Mesenchymal stem cell (in vitro differentiated cells and primary cell): Measurements from ENCODE around the gene BHMT2.

ENCODE experiments used
- DNase-seq: peaks from one replicate; pipeline ENCODE4 v3.0.0-alpha.2; 2013
- H2AFZ ChIP-seq: one replicate; pipeline ENCODE4 v1.6.1; 2013; ENCODE audit warnings: low read depth, mild to moderate bottlenecking, control low read depth, inconsistent platforms, low read length, moderate library complexity
- H2AK5ac ChIP-seq: 2 replicates; pipeline ENCODE4 v1.6.1; 2013; ENCODE audit warnings: low read length, moderate library complexity, mild to moderate bottlenecking, inconsistent platforms; ENCODE audit not compliant: severe bottlenecking
- H2BK120ac ChIP-seq: one replicate; pipeline ENCODE4 v1.6.1; 2013; ENCODE audit warnings: low read depth, mild to moderate bottlenecking, inconsistent platforms, low read length, moderate library complexity
- H2BK12ac ChIP-seq, 2 experiments: one replicate each; pipeline ENCODE4 v1.6.1; 2013; ENCODE audit warnings: inconsistent platforms in 2 of 2, low read length in 2 of 2, mild to moderate bottlenecking in 2 of 2, moderate library complexity in 2 of 2, control low read depth in 1 of 2
- H2BK15ac ChIP-seq: one replicate; pipeline ENCODE4 v1.6.1; 2013; ENCODE audit warnings: mild to moderate bottlenecking, low read depth, inconsistent platforms; ENCODE audit not compliant: poor library complexity, severe bottlenecking
- H2BK5ac ChIP-seq: 2 replicates; pipeline ENCODE4 v1.6.1; 2013; ENCODE audit warnings: low read depth, mild to moderate bottlenecking, low read length, control low read depth, inconsistent platforms; ENCODE audit not compliant: poor library complexity, severe bottlenecking
- H3K14ac ChIP-seq, 2 experiments: one replicate each; pipeline ENCODE4 v1.6.1; 2013; ENCODE audit warnings: inconsistent platforms in 2 of 2, low read length in 2 of 2, control low read depth in 1 of 2, mild to moderate bottlenecking in 1 of 2, moderate library complexity in 1 of 2
- H3K18ac ChIP-seq, 2 experiments: one replicate each; pipeline ENCODE4 v1.6.1; 2013; ENCODE audit warnings: inconsistent platforms in 2 of 2, low read length in 2 of 2, control low read depth in 1 of 2, low read depth in 1 of 2, mild to moderate bottlenecking in 1 of 2
- H3K23ac ChIP-seq, 2 experiments: one replicate each; pipeline ENCODE4 v1.6.1; 2013; ENCODE audit warnings: inconsistent platforms in 2 of 2, low read length in 2 of 2, mild to moderate bottlenecking in 2 of 2, moderate library complexity in 2 of 2, control low read depth in 1 of 2
- H3K27ac ChIP-seq: 2 replicates; pipeline ENCODE4 v1.5.1; 2013; ENCODE audit warnings: mild to moderate bottlenecking, moderate library complexity, low read length, control low read depth, inconsistent platforms; ENCODE audit not compliant: poor library complexity, severe bottlenecking
- H3K27me3 ChIP-seq, 2 experiments: 2 replicates each; pipeline versions ENCODE4 v1.6.1 to v1.7.0; 2013; ENCODE audit warnings: low read length in 2 of 2, mild to moderate bottlenecking in 2 of 2, moderate library complexity in 2 of 2, control low read depth in 1 of 2, inconsistent platforms in 1 of 2; ENCODE audit not compliant: control insufficient read depth in 1 of 2, insufficient read depth in 1 of 2
- H3K36me3 ChIP-seq, 2 experiments: 2 replicates each; pipeline versions ENCODE4 v1.6.1 to v1.7.0; 2013; ENCODE audit warnings: low read length in 2 of 2, control low read depth in 1 of 2, inconsistent platforms in 1 of 2, low read depth in 1 of 2, mild to moderate bottlenecking in 1 of 2; ENCODE audit not compliant: insufficient read depth in 2 of 2, control insufficient read depth in 1 of 2
- H3K4ac ChIP-seq, 2 experiments: one replicate each; pipeline ENCODE4 v1.6.1; 2013; ENCODE audit warnings: inconsistent platforms in 2 of 2, low read length in 2 of 2, mild to moderate bottlenecking in 2 of 2, moderate library complexity in 2 of 2, control low read depth in 1 of 2, low read depth in 1 of 2
- H3K4me1 ChIP-seq: 2 replicates; pipeline ENCODE4 v1.6.1; 2013; ENCODE audit warnings: low read depth, low read length, control low read depth; ENCODE audit not compliant: control insufficient read depth, insufficient read depth
- H3K4me2 ChIP-seq: 2 replicates; pipeline ENCODE4 v1.6.1; 2013; ENCODE audit warnings: low read length, mild to moderate bottlenecking, inconsistent platforms; ENCODE audit not compliant: poor library complexity, severe bottlenecking
- H3K4me3 ChIP-seq, 2 experiments: 2 replicates each; pipeline versions ENCODE4 v1.5.1 to v1.7.0; 2013; ENCODE audit warnings: low read length in 2 of 2, mild to moderate bottlenecking in 2 of 2, control low read depth in 1 of 2, low read depth in 1 of 2; ENCODE audit not compliant: insufficient read depth in 1 of 2
- H3K79me1 ChIP-seq: replicated peaks from 2 replicates; pipeline ENCODE4 v1.6.1; 2013; ENCODE audit warnings: mild to moderate bottlenecking, control low read depth, low read length, inconsistent platforms; ENCODE audit not compliant: poor library complexity, severe bottlenecking
- H3K9ac ChIP-seq: 2 replicates; pipeline ENCODE4 v1.7.0; 2013; ENCODE audit warnings: mild to moderate bottlenecking, low read length, moderate library complexity
- H3K9me3 ChIP-seq: 2 replicates; pipeline ENCODE4 v1.7.0; 2013; ENCODE audit warnings: mild to moderate bottlenecking, low read length; ENCODE audit not compliant: control insufficient read depth
- H4K8ac ChIP-seq: one replicate; pipeline ENCODE4 v1.6.1; 2013; ENCODE audit warnings: inconsistent platforms, mild to moderate bottlenecking, low read length, moderate library complexity
- H4K91ac ChIP-seq: one replicate; pipeline ENCODE4 v1.6.1; 2013; ENCODE audit warnings: mild to moderate bottlenecking, low read length, inconsistent platforms
- WGBS: methylation state at CpG from one replicate; pipeline ENCODE4 v1.1.7; 2013; ENCODE audit warnings: mixed read lengths; 5-methylcytosine and 5-hydroxymethylcytosine counted together

Gene BHMT2

GRCh38 chr5:79048437-79048836, 21.1 kb upstream of the BHMT2 start:
- H4K8ac ChIP-seq = no peak overlapping the region
- H3K4me2 ChIP-seq = no peak overlapping the region
- H3K9me3 ChIP-seq = peaks cover 29% of the 10 kb centered on the region
- no peaks in the 10 kb centered on the region for H3K79me1 ChIP-seq
- DNase-seq = no peak
- H3K23ac ChIP-seq = no peak overlapping the region
- no peaks in the 10 kb centered on the region for H3K4me1 ChIP-seq
- no peak overlapping the region for H2BK120ac ChIP-seq
- no peak overlapping the region for H2BK12ac ChIP-seq
- H3K36me3 ChIP-seq = no peaks in the 10 kb centered on the region
- H2AK5ac ChIP-seq = no peak overlapping the region
- no peak overlapping the region for H4K91ac ChIP-seq
- H2BK15ac ChIP-seq = no peak overlapping the region
- H3K27me3 ChIP-seq = peaks cover 0 to 3% of the 10 kb centered on the region in 2 experiments
- H3K4ac ChIP-seq = no peak overlapping the region
- H3K14ac ChIP-seq = no peak overlapping the region
- no peak overlapping the region for H3K27ac ChIP-seq
- H3K18ac ChIP-seq = no peak overlapping the region
- H2BK5ac ChIP-seq = no peak overlapping the region
- no peak overlapping the region for H3K4me3 ChIP-seq
- no peak overlapping the region for H2AFZ ChIP-seq
- no peak overlapping the region for H3K9ac ChIP-seq

GRCh38 chr5:79050498-79050897, 19.1 kb upstream of the BHMT2 start:
- H2AFZ ChIP-seq = no peak overlapping the region
- no peak overlapping the region for H3K4me2 ChIP-seq
- peaks cover 0 to 3% of the 10 kb centered on the region in 2 experiments for H3K27me3 ChIP-seq
- no peak for DNase-seq
- no peak overlapping the region for H3K27ac ChIP-seq
- no peaks in the 10 kb centered on the region for H3K36me3 ChIP-seq
- no peak overlapping the region for H4K8ac ChIP-seq
- H3K4ac ChIP-seq = no peak overlapping the region
- H2BK5ac ChIP-seq = no peak overlapping the region
- H3K79me1 ChIP-seq = no peaks in the 10 kb centered on the region
- H2BK12ac ChIP-seq = no peak overlapping the region
- H2BK15ac ChIP-seq = no peak overlapping the region
- 100% methylated on average over 2 of the region's 3 CpGs for WGBS
- H3K18ac ChIP-seq = no peak overlapping the region
- no peak overlapping the region for H3K9ac ChIP-seq
- no peak overlapping the region for H4K91ac ChIP-seq
- H3K4me3 ChIP-seq = no peak overlapping the region
- H2BK120ac ChIP-seq = no peak overlapping the region
- peaks cover 30% of the 10 kb centered on the region for H3K9me3 ChIP-seq
- no peaks in the 10 kb centered on the region for H3K4me1 ChIP-seq
- no peak overlapping the region for H3K14ac ChIP-seq
- no peak overlapping the region for H3K23ac ChIP-seq
- no peak overlapping the region for H2AK5ac ChIP-seq

- Histone ChIP-seq H3K4ac (no peak overlapping the region), H2BK15ac (no peak overlapping the region), H3K4me2 (no peak overlapping the region), H3K9me3 (peaks cover 30% of the 10 kb centered on the region), H4K91ac (no peak overlapping the region), H2BK12ac (no peak overlapping the region), H3K36me3 (no peaks in the 10 kb centered on the region), H3K4me1 (no peaks in the 10 kb centered on the region), H2AK5ac (no peak overlapping the region), H3K79me1 (no peaks in the 10 kb centered on the region), H3K4me3 (no peak overlapping the region), H2AFZ (no peak overlapping the region), H3K9ac (no peak overlapping the region), H4K8ac (no peak overlapping the region), H3K27me3 (no peaks in the 10 kb centered on the region), H3K27ac (no peak overlapping the region), H3K14ac (no peak overlapping the region), H3K18ac (no peak overlapping the region), H2BK5ac (no peak overlapping the region), H3K23ac (no peak overlapping the region), H2BK120ac (no peak overlapping the region)
- no peak for DNase-seq
- WGBS = no CpG with 5 or more reads among the region's 4 CpGs
Measured at GRCh38 chr5:79053321-79053720, 16.2 kb upstream of the BHMT2 start.

DNA sequence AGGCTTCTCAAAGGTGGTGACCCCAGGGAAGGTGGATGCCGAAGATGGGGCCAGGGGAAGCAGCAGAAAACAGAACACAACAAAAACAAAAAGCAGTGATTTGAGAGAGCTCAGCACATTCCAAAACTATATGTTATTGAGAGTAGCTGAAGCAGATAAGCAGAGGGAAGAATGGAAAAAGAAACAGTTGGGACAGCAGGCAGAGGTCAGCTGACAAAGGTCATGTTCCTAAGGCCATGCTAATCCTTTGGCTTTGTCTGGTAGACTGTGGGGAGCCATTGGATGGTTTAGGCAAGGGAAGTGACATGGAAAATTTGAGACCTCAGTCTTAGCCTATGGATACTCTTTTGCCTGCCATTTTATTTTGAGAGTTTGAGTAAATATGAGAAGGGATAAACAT, 14.6 kb upstream of the BHMT2 start:
- Histone ChIP-seq H3K18ac (no peak overlapping the region), H2BK5ac (no peak overlapping the region), H3K23ac (no peak overlapping the region), H2AK5ac (no peak overlapping the region), H2BK12ac (no peak overlapping the region), H2AFZ (no peak overlapping the region), H3K36me3 (no peaks in the 10 kb centered on the region), H3K14ac (no peak overlapping the region), H3K4me3 (no peak overlapping the region), H3K9me3 (peaks cover 30% of the 10 kb centered on the region), H3K27ac (no peak overlapping the region), H3K79me1 (no peaks in the 10 kb centered on the region), H3K4me1 (no peaks in the 10 kb centered on the region), H4K91ac (no peak overlapping the region), H4K8ac (no peak overlapping the region), H3K27me3 (no peaks in the 10 kb centered on the region), H3K4me2 (no peak overlapping the region), H2BK15ac (no peak overlapping the region), H3K4ac (no peak overlapping the region), H3K9ac (no peak overlapping the region), H2BK120ac (no peak overlapping the region)
- WGBS = 80% methylated on average over 1 of the region's 1 CpG
- no peak for DNase-seq
